Measurements from ENCODE around the gene PARS2. TPM values are rescaled to one million over a fixed set of nuclear protein-coding genes. Genes with fewer than 3 reads are reported as not detected.

The PARS2 gene
- total and polyA plus RNA-seq, 4 donors, result 2.1 to 4.1 (median 3.3) TPM

DNA sequence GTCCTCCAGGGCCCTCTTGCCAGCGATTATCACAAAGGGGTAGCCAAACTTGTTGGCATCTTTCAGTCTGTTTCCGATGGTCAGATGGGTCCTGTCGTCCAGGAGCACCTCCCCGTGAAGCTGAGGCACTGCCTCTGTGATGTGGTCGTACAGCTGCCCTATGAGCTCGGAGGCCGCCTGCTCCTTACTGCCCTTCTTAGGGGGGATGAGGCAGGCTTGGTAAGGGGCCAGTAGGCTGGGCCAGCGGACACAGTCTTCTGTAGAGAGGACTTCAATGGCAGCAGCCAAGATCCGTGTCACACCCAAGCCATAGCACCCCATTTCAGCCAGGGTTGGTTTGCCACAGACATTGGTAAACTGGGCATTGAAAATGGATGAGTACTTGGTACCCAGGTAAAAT lies 6.5 kb downstream of the PARS2 start:
- TF ChIP-seq TAF1 (conservative IDR thresholded peaks at IDR 0.05) (no peak), SP1 (IDR thresholded peaks at IDR 0.05) (no peak), EGR1 (IDR thresholded peaks at IDR 0.05; ENCODE audit: low read depth in 2 of 2) (no peak), RAD21 (IDR thresholded peaks at IDR 0.05) (no peak)
- TF ChIP-seq, protein P1, sequence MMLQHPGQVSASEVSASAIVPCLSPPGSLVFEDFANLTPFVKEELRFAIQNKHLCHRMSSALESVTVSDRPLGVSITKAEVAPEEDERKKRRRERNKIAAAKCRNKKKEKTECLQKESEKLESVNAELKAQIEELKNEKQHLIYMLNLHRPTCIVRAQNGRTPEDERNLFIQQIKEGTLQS (IDR thresholded peaks at IDR 0.05), result no peak
- TF ChIP-seq, protein P2, sequence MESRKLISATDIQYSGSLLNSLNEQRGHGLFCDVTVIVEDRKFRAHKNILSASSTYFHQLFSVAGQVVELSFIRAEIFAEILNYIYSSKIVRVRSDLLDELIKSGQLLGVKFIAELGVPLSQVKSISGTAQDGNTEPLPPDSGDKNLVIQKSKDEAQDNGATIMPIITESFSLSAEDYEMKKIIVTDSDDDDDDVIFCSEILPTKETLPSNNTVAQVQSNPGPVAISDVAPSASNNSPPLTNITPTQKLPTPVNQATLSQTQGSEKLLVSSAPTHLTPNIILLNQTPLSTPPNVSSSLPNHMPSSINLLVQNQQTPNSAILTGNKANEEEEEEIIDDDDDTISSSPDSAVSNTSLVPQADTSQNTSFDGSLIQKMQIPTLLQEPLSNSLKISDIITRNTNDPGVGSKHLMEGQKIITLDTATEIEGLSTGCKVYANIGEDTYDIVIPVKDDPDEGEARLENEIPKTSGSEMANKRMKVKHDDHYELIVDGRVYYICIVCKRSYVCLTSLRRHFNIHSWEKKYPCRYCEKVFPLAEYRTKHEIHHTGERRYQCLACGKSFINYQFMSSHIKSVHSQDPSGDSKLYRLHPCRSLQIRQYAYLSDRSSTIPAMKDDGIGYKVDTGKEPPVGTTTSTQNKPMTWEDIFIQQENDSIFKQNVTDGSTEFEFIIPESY (IDR thresholded peaks at IDR 0.05), result no peak
- Histone ChIP-seq H3K4me3 (ENCODE audit: low read depth in 1 of 3, low read length in 3 of 3) (no peak overlapping the region), H3K9me3 (ENCODE audit: control insufficient read depth in 4 of 4, low read length in 3 of 4) (no peaks in the 10 kb centered on the region), H3K27ac (ENCODE audit: low read depth in 1 of 2, low read length in 2 of 2) (no peak overlapping the region), H3K36me3 (ENCODE audit: control insufficient read depth in 4 of 4, insufficient read depth in 3 of 4, low read depth in 1 of 4, low read length in 3 of 4) (peaks cover 0 to 18% (median 6%) of the 10 kb centered on the region in 4 donors), H3K27me3 (ENCODE audit: control insufficient read depth in 4 of 4, insufficient read depth in 4 of 4, low read length in 3 of 4) (no peaks in the 10 kb centered on the region), H3K4me1 (ENCODE audit: control insufficient read depth in 4 of 4, insufficient read depth in 4 of 4, low read length in 3 of 4) (no peaks in the 10 kb centered on the region), H3K9ac (ENCODE audit: low read depth in 1 of 2, low read length in 2 of 2) (no peak overlapping the region)
- DNase-seq (ENCODE audit: low spot score), result no peak
- 98% methylated on average over 9 of the region's 9 CpGs for WGBS

DNA sequence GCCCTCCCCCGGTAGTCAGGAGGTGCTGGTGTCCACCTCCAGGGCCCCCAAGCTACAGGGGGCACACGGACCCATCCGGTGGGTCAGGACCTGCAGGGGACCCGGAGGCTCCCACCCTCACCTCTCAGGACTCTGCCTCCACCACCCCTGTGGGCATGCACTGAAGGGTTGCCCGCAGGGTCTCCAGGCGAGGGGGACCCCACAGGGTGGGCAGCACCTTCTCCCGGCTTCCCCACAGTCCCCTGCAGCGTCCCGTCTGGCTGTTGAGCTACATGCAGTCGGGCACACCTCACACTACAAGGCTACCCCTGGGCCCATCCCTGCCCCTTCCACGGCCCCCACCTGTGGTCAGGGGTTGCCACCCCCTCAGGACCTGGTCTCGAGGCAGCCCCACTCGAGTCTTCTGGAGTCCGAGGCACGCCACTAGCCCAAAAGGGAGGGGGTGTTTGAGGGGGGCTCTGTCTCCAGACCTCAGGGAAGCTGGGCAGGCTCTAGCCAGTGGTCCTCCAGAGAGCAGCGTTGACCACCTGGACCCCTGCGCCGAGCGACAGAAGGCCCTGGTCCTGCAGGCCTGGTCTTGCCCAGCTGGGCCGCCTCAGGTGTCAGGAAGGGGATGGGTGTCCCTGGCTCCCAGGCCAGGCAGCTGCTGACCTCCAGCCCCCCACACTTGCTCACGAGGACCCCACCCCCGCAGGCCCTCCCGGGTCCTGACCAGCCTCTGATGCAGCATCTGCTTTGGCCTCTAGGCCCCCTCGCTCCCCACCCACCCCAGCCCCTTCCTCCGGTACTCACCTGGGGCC lies 9.6 kb downstream of the PARS2 start:
- H3K27ac ChIP-seq (ENCODE audit: low read depth in 1 of 2, low read length in 2 of 2), result no peak overlapping the region
- WGBS, result 92% methylated on average over 25 of the region's 25 CpGs
- no peak for DNase-seq (ENCODE audit: low spot score)
- H3K27me3 ChIP-seq (ENCODE audit: control insufficient read depth in 4 of 4, insufficient read depth in 4 of 4, low read length in 3 of 4), result no peaks in the 10 kb centered on the region
- H3K9me3 ChIP-seq (ENCODE audit: control insufficient read depth in 4 of 4, low read length in 3 of 4), result no peaks in the 10 kb centered on the region
- no peak overlapping the region for H3K9ac ChIP-seq (ENCODE audit: low read depth in 1 of 2, low read length in 2 of 2)
- no peaks in the 10 kb centered on the region for H3K4me1 ChIP-seq (ENCODE audit: control insufficient read depth in 4 of 4, insufficient read depth in 4 of 4, low read length in 3 of 4)
- peaks cover 0 to 18% (median 6%) of the 10 kb centered on the region in 4 donors for H3K36me3 ChIP-seq (ENCODE audit: control insufficient read depth in 4 of 4, insufficient read depth in 3 of 4, low read depth in 1 of 4, low read length in 3 of 4)
- no peak for TF ChIP-seq RXRA (IDR thresholded peaks at IDR 0.05)
- TF ChIP-seq FOXA1 (IDR thresholded peaks at IDR 0.05), result no peak
- no peak for TF ChIP-seq EGR1 (IDR thresholded peaks at IDR 0.05; ENCODE audit: low read depth in 2 of 2)
- no peak for TF ChIP-seq FOXA2 (IDR thresholded peaks at IDR 0.05)
- TF ChIP-seq, protein P3, sequence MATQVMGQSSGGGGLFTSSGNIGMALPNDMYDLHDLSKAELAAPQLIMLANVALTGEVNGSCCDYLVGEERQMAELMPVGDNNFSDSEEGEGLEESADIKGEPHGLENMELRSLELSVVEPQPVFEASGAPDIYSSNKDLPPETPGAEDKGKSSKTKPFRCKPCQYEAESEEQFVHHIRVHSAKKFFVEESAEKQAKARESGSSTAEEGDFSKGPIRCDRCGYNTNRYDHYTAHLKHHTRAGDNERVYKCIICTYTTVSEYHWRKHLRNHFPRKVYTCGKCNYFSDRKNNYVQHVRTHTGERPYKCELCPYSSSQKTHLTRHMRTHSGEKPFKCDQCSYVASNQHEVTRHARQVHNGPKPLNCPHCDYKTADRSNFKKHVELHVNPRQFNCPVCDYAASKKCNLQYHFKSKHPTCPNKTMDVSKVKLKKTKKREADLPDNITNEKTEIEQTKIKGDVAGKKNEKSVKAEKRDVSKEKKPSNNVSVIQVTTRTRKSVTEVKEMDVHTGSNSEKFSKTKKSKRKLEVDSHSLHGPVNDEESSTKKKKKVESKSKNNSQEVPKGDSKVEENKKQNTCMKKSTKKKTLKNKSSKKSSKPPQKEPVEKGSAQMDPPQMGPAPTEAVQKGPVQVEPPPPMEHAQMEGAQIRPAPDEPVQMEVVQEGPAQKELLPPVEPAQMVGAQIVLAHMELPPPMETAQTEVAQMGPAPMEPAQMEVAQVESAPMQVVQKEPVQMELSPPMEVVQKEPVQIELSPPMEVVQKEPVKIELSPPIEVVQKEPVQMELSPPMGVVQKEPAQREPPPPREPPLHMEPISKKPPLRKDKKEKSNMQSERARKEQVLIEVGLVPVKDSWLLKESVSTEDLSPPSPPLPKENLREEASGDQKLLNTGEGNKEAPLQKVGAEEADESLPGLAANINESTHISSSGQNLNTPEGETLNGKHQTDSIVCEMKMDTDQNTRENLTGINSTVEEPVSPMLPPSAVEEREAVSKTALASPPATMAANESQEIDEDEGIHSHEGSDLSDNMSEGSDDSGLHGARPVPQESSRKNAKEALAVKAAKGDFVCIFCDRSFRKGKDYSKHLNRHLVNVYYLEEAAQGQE (IDR thresholded peaks at IDR 0.05), result no peak
- no peak for TF ChIP-seq NR2F2 (IDR thresholded peaks at IDR 0.05)
- TF ChIP-seq, protein P4, sequence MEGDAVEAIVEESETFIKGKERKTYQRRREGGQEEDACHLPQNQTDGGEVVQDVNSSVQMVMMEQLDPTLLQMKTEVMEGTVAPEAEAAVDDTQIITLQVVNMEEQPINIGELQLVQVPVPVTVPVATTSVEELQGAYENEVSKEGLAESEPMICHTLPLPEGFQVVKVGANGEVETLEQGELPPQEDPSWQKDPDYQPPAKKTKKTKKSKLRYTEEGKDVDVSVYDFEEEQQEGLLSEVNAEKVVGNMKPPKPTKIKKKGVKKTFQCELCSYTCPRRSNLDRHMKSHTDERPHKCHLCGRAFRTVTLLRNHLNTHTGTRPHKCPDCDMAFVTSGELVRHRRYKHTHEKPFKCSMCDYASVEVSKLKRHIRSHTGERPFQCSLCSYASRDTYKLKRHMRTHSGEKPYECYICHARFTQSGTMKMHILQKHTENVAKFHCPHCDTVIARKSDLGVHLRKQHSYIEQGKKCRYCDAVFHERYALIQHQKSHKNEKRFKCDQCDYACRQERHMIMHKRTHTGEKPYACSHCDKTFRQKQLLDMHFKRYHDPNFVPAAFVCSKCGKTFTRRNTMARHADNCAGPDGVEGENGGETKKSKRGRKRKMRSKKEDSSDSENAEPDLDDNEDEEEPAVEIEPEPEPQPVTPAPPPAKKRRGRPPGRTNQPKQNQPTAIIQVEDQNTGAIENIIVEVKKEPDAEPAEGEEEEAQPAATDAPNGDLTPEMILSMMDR (IDR thresholded peaks at IDR 0.05; ENCODE audit: low read depth, low read length, missing input control), result no peak
- TF ChIP-seq HNF4G (IDR thresholded peaks at IDR 0.05), result no peak
- no peak for TF ChIP-seq SP1 (IDR thresholded peaks at IDR 0.05)
- no peak overlapping the region for H3K4me3 ChIP-seq (ENCODE audit: low read depth in 1 of 3, low read length in 3 of 3)

All from liver (tissue), 9 donors.